Measurements from ENCODE around the gene SLC15A1. TPM values are rescaled to one million over a fixed set of nuclear protein-coding genes. Genes with fewer than 3 reads are reported as not detected.

SLC15A1 gene
- total RNA-seq, 2 donors from 2014 or later: 7.8 to 12.2 TPM

- DNase-seq: no peak
- H3K36me3 ChIP-seq (replicated peaks in 1 of 2; ENCODE audit: insufficient read depth in 1 of 2, low read depth in 2 of 2): no peaks in the 10 kb centered on the region
- no peak for ATAC-seq
- H3K4me3 ChIP-seq: no peak overlapping the region
- no peaks in the 10 kb centered on the region for H3K27me3 ChIP-seq
- TF ChIP-seq POLR2A (IDR thresholded peaks at IDR 0.05): no peak
- no peak for TF ChIP-seq CTCF (IDR thresholded peaks at IDR 0.05)
- H3K9me3 ChIP-seq: no peaks in the 10 kb centered on the region
- H3K27ac ChIP-seq: no peak overlapping the region
- intact Hi-C loops (cut with DNase I): no loop called here
- 58 to 65% methylated on average over 5 of the region's 5 CpGs for WGBS, 2 donors
- H3K4me1 ChIP-seq: no peaks in the 10 kb centered on the region
These were observed 30.2 kb upstream of the SLC15A1 start for GRCh38 chr13:98782654-98783053.

- no peak for ATAC-seq
- no peak overlapping the region for H3K4me3 ChIP-seq
- no peaks in the 10 kb centered on the region for H3K36me3 ChIP-seq (replicated peaks in 1 of 2; ENCODE audit: insufficient read depth in 1 of 2, low read depth in 2 of 2)
- no peak for TF ChIP-seq CTCF (IDR thresholded peaks at IDR 0.05)
- no peak for TF ChIP-seq POLR2A (IDR thresholded peaks at IDR 0.05)
- intact Hi-C loops (cut with DNase I): no loop called here
- 80 to 89% methylated on average over 4 to 7 of the region's 7 CpGs for WGBS, 2 donors
- no peaks in the 10 kb centered on the region for H3K27me3 ChIP-seq
- no peak for DNase-seq
- no peak overlapping the region for H3K27ac ChIP-seq
- no peaks in the 10 kb centered on the region for H3K9me3 ChIP-seq
- no peaks in the 10 kb centered on the region for H3K4me1 ChIP-seq
These were observed 29.4 kb upstream of the SLC15A1 start for GRCh38 chr13:98781905-98782304.

GRCh38 chr13:98781470-98781869 is 29.0 kb upstream of the SLC15A1 start:
- H3K4me3 ChIP-seq: no peak overlapping the region
- H3K27ac ChIP-seq: no peak overlapping the region
- intact Hi-C loops (cut with DNase I): no loop called here
- no peaks in the 10 kb centered on the region for H3K27me3 ChIP-seq
- no peak for ATAC-seq
- no peaks in the 10 kb centered on the region for H3K36me3 ChIP-seq (replicated peaks in 1 of 2; ENCODE audit: insufficient read depth in 1 of 2, low read depth in 2 of 2)
- no peaks in the 10 kb centered on the region for H3K9me3 ChIP-seq
- no peaks in the 10 kb centered on the region for H3K4me1 ChIP-seq
- TF ChIP-seq POLR2A (IDR thresholded peaks at IDR 0.05): no peak
- no peak for TF ChIP-seq CTCF (IDR thresholded peaks at IDR 0.05)
- DNase-seq: no peak
- 71 to 85% methylated on average over 8 to 11 of the region's 11 CpGs for WGBS, 2 donors

GRCh38 chr13:98781045-98781444 is 28.6 kb upstream of the SLC15A1 start:
- Histone ChIP-seq H3K36me3 (replicated peaks in 1 of 2; ENCODE audit: insufficient read depth in 1 of 2, low read depth in 2 of 2) (no peaks in the 10 kb centered on the region), H3K27ac (no peak overlapping the region), H3K4me1 (no peaks in the 10 kb centered on the region), H3K4me3 (no peak overlapping the region), H3K27me3 (no peaks in the 10 kb centered on the region), H3K9me3 (no peaks in the 10 kb centered on the region)
- no peak for TF ChIP-seq CTCF (IDR thresholded peaks at IDR 0.05)
- TF ChIP-seq POLR2A (IDR thresholded peaks at IDR 0.05): no peak
- no peak for DNase-seq
- intact Hi-C loops (cut with DNase I): no loop called here
- no peak for ATAC-seq
- 64 to 86% methylated on average over 11 of the region's 11 CpGs for WGBS, 2 donors

GRCh38 chr13:98780451-98780850 is 28.0 kb upstream of the SLC15A1 start:
- ATAC-seq (no peak), DNase-seq (no peak)
- WGBS, 2 donors: 59 to 88% methylated on average over 2 of the region's 2 CpGs
- no peak for TF ChIP-seq CTCF (IDR thresholded peaks at IDR 0.05)
- Histone ChIP-seq H3K27me3 (no peaks in the 10 kb centered on the region), H3K9me3 (no peaks in the 10 kb centered on the region), H3K4me3 (no peak overlapping the region), H3K27ac (no peak overlapping the region), H3K36me3 (replicated peaks in 1 of 2; ENCODE audit: insufficient read depth in 1 of 2, low read depth in 2 of 2) (no peaks in the 10 kb centered on the region), H3K4me1 (no peaks in the 10 kb centered on the region)
- intact Hi-C loops (cut with DNase I): no loop called here
